GM18499 (cell line): ENCODE measurements around the gene GANAB.
"Not testable (repeated sequence)": the region's sequence is repeated elsewhere in the genome, so short reads cannot be mapped to it uniquely, and the experiment has no call there.

Experiments used
- ATAC-seq: cut with Tn5 transposase; IDR thresholded peaks from one replicate; pipeline ENCODE4 v1.9.1; 2021; ENCODE audit warnings: moderate number of reproducible peaks; ENCODE audit not compliant: insufficient read depth, unreplicated experiment

GANAB gene

GRCh38 chr11:62603072-62603408 lies 43.4 kb downstream of the GANAB start:
- ATAC-seq, result no peak

- no peak for ATAC-seq
These were observed 44.0 kb downstream of the GANAB start for GRCh38 chr11:62602141-62603071.

GRCh38 chr11:62601372-62602140 lies 44.9 kb downstream of the GANAB start, which contains the start of gene MTA2:
MTA2 (minus strand) TSS chr11:62601865; CDS start chr11:62601450, 415 bp downstream.
- ATAC-seq, result peak; percentile 60

GRCh38 chr11:62601122-62601371 lies 45.4 kb downstream of the GANAB start:
- ATAC-seq, result no peak

- no peak for ATAC-seq
These were observed 45.9 kb downstream of the GANAB start for GRCh38 chr11:62600367-62601121.

- no peak for ATAC-seq
These were observed 46.5 kb downstream of the GANAB start for GRCh38 chr11:62599901-62600300.

- peak; percentile 33 for ATAC-seq
These were observed 47.2 kb downstream of the GANAB start for GRCh38 chr11:62599069-62599696.

- ATAC-seq, result no peak
These were observed 51.3 kb downstream of the GANAB start for GRCh38 chr11:62595124-62595523.

- ATAC-seq, result no peak
These were observed 52.9 kb downstream of the GANAB start for GRCh38 chr11:62593434-62594044.

GRCh38 chr11:62592989-62593421 lies 53.4 kb downstream of the GANAB start:
- no peak for ATAC-seq

GRCh38 chr11:62592146-62592815 lies 54.1 kb downstream of the GANAB start:
- ATAC-seq, result peak; percentile 2

- peak; percentile 77 for ATAC-seq
These were observed 54.8 kb downstream of the GANAB start, which contains the start of gene TUT1 for GRCh38 chr11:62591448-62592145. TUT1 (minus strand) TSS chr11:62591523; CDS start chr11:62591485, 38 bp downstream.

GRCh38 chr11:62588966-62589637 lies 57.3 kb downstream of the GANAB start:
- ATAC-seq, result no peak

- not testable (repeated sequence) for ATAC-seq
These were observed 61.1 kb downstream of the GANAB start for GRCh38 chr11:62585356-62585755.

- ATAC-seq, result not testable (repeated sequence)
These were observed 64.7 kb downstream of the GANAB start for GRCh38 chr11:62581735-62582134.

GRCh38 chr11:62580959-62581715 lies 65.3 kb downstream of the GANAB start:
- no peak for ATAC-seq

- no peak for ATAC-seq
These were observed 67.2 kb downstream of the GANAB start for GRCh38 chr11:62579252-62579651.
